OCI-LY3 (cell line): Measurements from ENCODE around the gene PRR35.

Source experiments
- H2AFZ ChIP-seq: fragments of 200-600, 300-600 bp; shearing (Covaris generic); 2 replicates; pipeline ENCODE4 v1.6.0; 2014; ENCODE audit warnings: antibody characterized with exemption, low read depth, low read length
- H3K27ac ChIP-seq: fragments of 200-600, 300-600 bp; sonication (generic); 2 replicates; pipeline ENCODE4 v1.5.1; 2014; ENCODE audit warnings: mild to moderate bottlenecking, low read length, moderate library complexity, mixed read lengths
- H3K27me3 ChIP-seq: fragments of 200-600, 300-600 bp; sonication (generic); 2 replicates; pipeline ENCODE4 v1.6.1; 2014; ENCODE audit warnings: low read depth, low read length, mixed read lengths
- H3K36me3 ChIP-seq: fragments of 200-600, 300-600 bp; sonication (generic); replicated peaks from 2 replicates; pipeline ENCODE3; 2014; ENCODE audit warnings: low read depth, low read length, mixed read lengths
- H3K4me1 ChIP-seq: fragments of 300-600, 200-600 bp; sonication (generic); 2 replicates; pipeline ENCODE4 v1.6.1; 2014; ENCODE audit warnings: low read length, mixed read lengths
- H3K4me2 ChIP-seq: fragments of 200-600, 300-600 bp; sonication (generic); 2 replicates; pipeline ENCODE4 v1.6.1; 2014; ENCODE audit warnings: low read length, mixed read lengths
- H3K4me3 ChIP-seq: fragments of 300-600, 200-600 bp; sonication (generic); 2 replicates; pipeline ENCODE4 v1.5.1; 2014; ENCODE audit warnings: antibody characterized with exemption, mild to moderate bottlenecking, low read length, moderate library complexity
- H3K79me2 ChIP-seq: fragments of 300-600, 200-600 bp; shearing (Covaris generic); 2 replicates; pipeline ENCODE4 v1.6.1; 2014; ENCODE audit warnings: mild to moderate bottlenecking, low read length, mixed read lengths
- H3K9ac ChIP-seq: fragments of 300-600, 200-600 bp; shearing (Covaris generic); 2 replicates; pipeline ENCODE4 v1.6.0; 2014; ENCODE audit warnings: mild to moderate bottlenecking, low read length, moderate library complexity
- H3K9me3 ChIP-seq: fragments of 200-600, 300-600 bp; shearing (Covaris generic); 2 replicates; pipeline ENCODE4 v1.6.1; 2014; ENCODE audit warnings: low read length, mixed read lengths; ENCODE audit not compliant: insufficient read depth
- H4K20me1 ChIP-seq: fragments of 200-600, 300-600 bp; sonication (generic); 2 replicates; pipeline ENCODE4 v1.6.1; 2016; ENCODE audit warnings: low read length, mixed read lengths; ENCODE audit not compliant: insufficient read depth
- CTCF ChIP-seq: fragments of 200-600, 300-600 bp; sonication (generic); IDR thresholded peaks from 2 replicates; pipeline ENCODE4 v1.5.1; 2014; ENCODE audit warnings: antibody characterized with exemption, low read length, low read depth
- EZH2phosphoT487 ChIP-seq: fragments of 200-600 bp; shearing (Covaris generic); IDR thresholded peaks from 2 replicates; pipeline ENCODE4 v1.6.1; 2018; ENCODE audit warnings: antibody characterized with exemption, mixed run types, low read depth

The PRR35 gene

GRCh38 chr16:528111-529011 is 31.8 kb upstream of the PRR35 start:
- H3K9ac ChIP-seq, result peak overlapping the region; percentile 92
- H3K4me1 ChIP-seq, result peaks cover 28% of the 10 kb centered on the region
- no peaks in the 10 kb centered on the region for H3K27me3 ChIP-seq
- peak overlapping the region; percentile 88 for H3K4me2 ChIP-seq
- peak overlapping the region; percentile 96 for H3K4me3 ChIP-seq
- peaks cover 25% of the 10 kb centered on the region for H4K20me1 ChIP-seq
- no peak overlapping the region for H2AFZ ChIP-seq
- H3K36me3 ChIP-seq, result peaks cover 12% of the 10 kb centered on the region
- no peaks in the 10 kb centered on the region for H3K9me3 ChIP-seq
- H3K27ac ChIP-seq, result peak overlapping the region; percentile 53
- TF ChIP-seq EZH2phosphoT487 (no peak), CTCF (no peak)
- peaks cover 74% of the 10 kb centered on the region for H3K79me2 ChIP-seq

DNA sequence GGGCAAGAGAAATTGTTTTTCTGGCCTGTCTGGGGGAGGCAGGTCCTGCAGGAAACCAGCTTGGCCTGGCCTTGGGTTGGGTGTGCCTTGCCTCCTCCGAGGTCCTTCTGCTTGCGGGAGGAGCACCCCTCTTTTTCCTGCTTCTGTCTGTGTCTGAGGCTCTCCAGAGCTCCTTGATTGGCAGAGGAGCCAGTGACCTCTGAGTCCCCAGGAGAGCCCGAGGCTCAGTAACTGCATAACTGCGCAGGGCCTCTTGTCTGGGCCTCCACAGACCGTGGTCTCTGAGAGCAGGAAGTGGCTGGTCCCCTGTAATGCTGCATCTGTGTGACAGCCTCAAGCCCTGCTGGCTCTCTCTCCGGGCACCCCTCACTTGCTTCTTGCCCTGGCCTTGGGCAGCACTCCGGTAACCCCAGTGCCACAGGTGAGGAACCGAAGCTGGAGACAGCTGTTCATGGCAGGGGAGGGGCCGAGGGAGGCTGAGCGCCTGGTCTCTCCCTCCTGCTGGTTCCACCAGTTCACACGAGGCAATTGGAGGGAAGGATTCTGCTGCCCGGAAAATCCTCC is 31.1 kb upstream of the PRR35 start:
- peak overlapping the region; percentile 53 for H3K27ac ChIP-seq

GRCh38 chr16:530111-530817 is 29.9 kb upstream of the PRR35 start:
- Histone ChIP-seq H3K79me2 (peaks cover 93% of the 10 kb centered on the region), H3K4me3 (no peak overlapping the region), H3K4me2 (no peak overlapping the region), H2AFZ (no peak overlapping the region), H3K27ac (no peak overlapping the region), H3K36me3 (peaks cover 6% of the 10 kb centered on the region), H3K9me3 (no peaks in the 10 kb centered on the region), H3K9ac (no peak overlapping the region), H3K4me1 (peaks cover 20% of the 10 kb centered on the region), H4K20me1 (peaks cover 41% of the 10 kb centered on the region), H3K27me3 (no peaks in the 10 kb centered on the region)
- TF ChIP-seq EZH2phosphoT487 (no peak), CTCF (no peak)

More for the DNA sequence above, 31.1 kb upstream of the PRR35 start:
- H3K79me2 ChIP-seq, result peaks cover 81% of the 10 kb centered on the region
- H3K27me3 ChIP-seq, result no peaks in the 10 kb centered on the region
- no peak overlapping the region for H2AFZ ChIP-seq
- peak overlapping the region; percentile 88 for H3K4me2 ChIP-seq
- H3K4me3 ChIP-seq, result peak overlapping the region; percentile 96
- H3K9me3 ChIP-seq, result no peaks in the 10 kb centered on the region
- H3K9ac ChIP-seq, result peak overlapping the region; percentile 92
- peaks cover 28% of the 10 kb centered on the region for H3K4me1 ChIP-seq
- TF ChIP-seq EZH2phosphoT487 (no peak), CTCF (no peak)
- peaks cover 31% of the 10 kb centered on the region for H4K20me1 ChIP-seq
- peaks cover 12% of the 10 kb centered on the region for H3K36me3 ChIP-seq
